Measurements from ENCODE around the gene ALB.

Gene ALB

GRCh38 chr4:73407227-73407673 is 3.2 kb downstream of the ALB start:
- no peak for TF ChIP-seq CTCF (IDR thresholded peaks at IDR 0.05; ENCODE audit: low read depth, low read length, missing control alignments)
- no peak overlapping the region for H3K4me3 ChIP-seq (replicated peaks; ENCODE audit: low read depth, low read length)
- no peak for DNase-seq (ENCODE audit: extremely low read depth, low read depth)

GRCh38 chr4:73408181-73408867 is 4.2 kb downstream of the ALB start:
- H3K4me3 ChIP-seq (replicated peaks; ENCODE audit: low read depth, low read length): no peak overlapping the region
- TF ChIP-seq CTCF (IDR thresholded peaks at IDR 0.05; ENCODE audit: low read depth, low read length, missing control alignments): no peak
- no peak for DNase-seq (ENCODE audit: extremely low read depth, low read depth)

- DNase-seq (ENCODE audit: extremely low read depth, low read depth): no peak
- no peak for TF ChIP-seq CTCF (IDR thresholded peaks at IDR 0.05; ENCODE audit: low read depth, low read length, missing control alignments)
- no peak overlapping the region for H3K4me3 ChIP-seq (replicated peaks; ENCODE audit: low read depth, low read length)
Observed at GRCh38 chr4:73409012-73409862, 5.2 kb downstream of the ALB start.

GRCh38 chr4:73409978-73410548 is 6.0 kb downstream of the ALB start:
- TF ChIP-seq CTCF (IDR thresholded peaks at IDR 0.05; ENCODE audit: low read depth, low read length, missing control alignments): no peak
- H3K4me3 ChIP-seq (replicated peaks; ENCODE audit: low read depth, low read length): no peak overlapping the region
- DNase-seq (ENCODE audit: extremely low read depth, low read depth): no peak

- no peak overlapping the region for H3K4me3 ChIP-seq (replicated peaks; ENCODE audit: low read depth, low read length)
- TF ChIP-seq CTCF (IDR thresholded peaks at IDR 0.05; ENCODE audit: low read depth, low read length, missing control alignments): no peak
- no peak for DNase-seq (ENCODE audit: extremely low read depth, low read depth)
Observed at GRCh38 chr4:73410916-73411730, 7.0 kb downstream of the ALB start.

GRCh38 chr4:73411731-73412414 is 7.8 kb downstream of the ALB start:
- no peak for DNase-seq (ENCODE audit: extremely low read depth, low read depth)
- no peak for TF ChIP-seq CTCF (IDR thresholded peaks at IDR 0.05; ENCODE audit: low read depth, low read length, missing control alignments)
- no peak overlapping the region for H3K4me3 ChIP-seq (replicated peaks; ENCODE audit: low read depth, low read length)

Data from HFF-Myc (cell line).